Transverse colon (tissue), 3 donors: Measurements from ENCODE around the gene RAPGEF2.

ENCODE experiments used
- CTCF ChIP-seq, 5 experiments: fragments of 200-600 bp in 3 of 5; fragments of 450-650 bp in 2 of 5; sonication (generic) in 3 of 5; IDR thresholded peaks; 1 replicate in 2 of 5; 2 replicates in 3 of 5; pipeline ENCODE4 v1.5.1; 2016 to 2017; ENCODE audit warnings: antibody characterized with exemption in 5 of 5, inconsistent platforms in 3 of 5, mild to moderate bottlenecking in 2 of 5, moderate library complexity in 1 of 5
- EP300 ChIP-seq: sonication (generic); formaldehyde crosslinking; IDR thresholded peaks from one replicate; pipeline ENCODE4 v1.6.1; 2017; ENCODE audit warnings: antibody characterized with exemption, low read depth

- TF ChIP-seq EP300: no peak
- no peak for TF ChIP-seq CTCF (IDR thresholded peaks at IDR 0.05)
These were observed 76.4 kb downstream of the RAPGEF2 start for GRCh38 chr4:159178979-159179969.
